Ovary (tissue), 3 donors: ENCODE data around the gene SELENON.

Experiments used
- POLR2A ChIP-seq: fragments of 450-650 bp; IDR thresholded peaks from one replicate; pipeline ENCODE4 v1.6.1; 2017; ENCODE audit warnings: antibody characterized with exemption, mild to moderate bottlenecking, moderate library complexity
- TF ChIP-seq, protein P1 (sequence below), 3 donors: fragments of 450-650 bp in 2 of 3; fragments of 200-600 bp in 1 of 3; IDR thresholded peaks; one replicate each; pipeline versions ENCODE4 v1.5.1 to v1.8.0; 2016 to 2022; ENCODE audit warnings: antibody characterized with exemption in 3 of 3, mild to moderate bottlenecking in 1 of 3
- donor health status: DM: no; HTN: no; CAD: no.

DNA sequence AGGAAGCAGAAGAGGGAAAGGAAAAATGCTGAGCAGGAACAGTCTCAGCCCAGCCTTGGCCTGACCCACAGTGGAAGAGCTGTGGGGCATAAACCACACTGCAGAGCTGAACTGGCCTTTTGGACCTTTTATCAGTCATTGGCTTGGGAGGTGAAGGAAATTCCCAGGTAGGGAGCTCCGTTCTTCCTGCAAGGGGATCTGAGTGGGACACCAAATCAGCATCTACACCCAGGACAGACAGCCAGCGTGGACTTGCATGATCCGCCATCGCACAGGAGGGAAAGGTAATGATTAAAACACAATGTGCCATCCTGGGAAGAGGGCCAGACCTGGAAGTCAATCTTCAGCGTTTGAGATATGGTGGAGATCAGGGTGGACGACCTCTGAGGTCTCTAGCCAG is 18.6 kb downstream of the SELENON start:
- TF ChIP-seq, protein P1, sequence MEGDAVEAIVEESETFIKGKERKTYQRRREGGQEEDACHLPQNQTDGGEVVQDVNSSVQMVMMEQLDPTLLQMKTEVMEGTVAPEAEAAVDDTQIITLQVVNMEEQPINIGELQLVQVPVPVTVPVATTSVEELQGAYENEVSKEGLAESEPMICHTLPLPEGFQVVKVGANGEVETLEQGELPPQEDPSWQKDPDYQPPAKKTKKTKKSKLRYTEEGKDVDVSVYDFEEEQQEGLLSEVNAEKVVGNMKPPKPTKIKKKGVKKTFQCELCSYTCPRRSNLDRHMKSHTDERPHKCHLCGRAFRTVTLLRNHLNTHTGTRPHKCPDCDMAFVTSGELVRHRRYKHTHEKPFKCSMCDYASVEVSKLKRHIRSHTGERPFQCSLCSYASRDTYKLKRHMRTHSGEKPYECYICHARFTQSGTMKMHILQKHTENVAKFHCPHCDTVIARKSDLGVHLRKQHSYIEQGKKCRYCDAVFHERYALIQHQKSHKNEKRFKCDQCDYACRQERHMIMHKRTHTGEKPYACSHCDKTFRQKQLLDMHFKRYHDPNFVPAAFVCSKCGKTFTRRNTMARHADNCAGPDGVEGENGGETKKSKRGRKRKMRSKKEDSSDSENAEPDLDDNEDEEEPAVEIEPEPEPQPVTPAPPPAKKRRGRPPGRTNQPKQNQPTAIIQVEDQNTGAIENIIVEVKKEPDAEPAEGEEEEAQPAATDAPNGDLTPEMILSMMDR (IDR thresholded peaks at IDR 0.05): no peak
- TF ChIP-seq POLR2A: no peak
